ENCODE measurements around the gene MS4A2. TPM values are rescaled to one million over a fixed set of nuclear protein-coding genes. Genes with fewer than 3 reads are reported as not detected.

Gene MS4A2
- total RNA-seq, 2 experiments from 2014 or later, result not detected

- H3K4me1 ChIP-seq (ENCODE audit: insufficient read depth, low read length, poor library complexity, severe bottlenecking), result no peaks in the 10 kb centered on the region
- H3K4me3 ChIP-seq (ENCODE audit: low read depth, low read length, poor library complexity, severe bottlenecking), result no peak overlapping the region
- no peaks in the 10 kb centered on the region for H3K9me2 ChIP-seq (ENCODE audit: insufficient read depth, low read length)
- H3K79me2 ChIP-seq (ENCODE audit: insufficient read depth, low read depth, low read length), result no peaks in the 10 kb centered on the region
- no peaks in the 10 kb centered on the region for H4K20me1 ChIP-seq (ENCODE audit: insufficient read depth, low read length)
- H3K27ac ChIP-seq (ENCODE audit: low read depth, low read length, poor library complexity, severe bottlenecking), result no peak overlapping the region
- H3K4me2 ChIP-seq (ENCODE audit: low read length), result no peak overlapping the region
- BruUV-seq (replicated peaks), result no TSS peak
- intact Hi-C loops (cut with micrococcal nuclease; ENCODE audit: unreplicated experiment), result no loop called here
- CTCF ChIA-PET (ENCODE audit: unreplicated experiment), result no interaction called here
- no peaks in the 10 kb centered on the region for H3K36me3 ChIP-seq (ENCODE audit: insufficient read depth, low read length)
- no peak for TF ChIP-seq EZH2phosphoT487 (IDR thresholded peaks at IDR 0.05; ENCODE audit: borderline replicate concordance, low read depth, low read length)
- no peak for TF ChIP-seq CTCF (conservative IDR thresholded peaks at IDR 0.05; ENCODE audit: low read length)
- H2AFZ ChIP-seq (ENCODE audit: low read length), result no peak overlapping the region
- POLR2A ChIA-PET, result no interaction called here
- H3K9me3 ChIP-seq (ENCODE audit: low read length), result no peaks in the 10 kb centered on the region
- no peak for DNase-seq (ENCODE audit: low spot score)
Measured at GRCh38 chr11:60080535-60080934, 7.9 kb upstream of the MS4A2 start.

- intact Hi-C loops (cut with micrococcal nuclease; ENCODE audit: unreplicated experiment), result no loop called here
- Histone ChIP-seq H3K79me2 (ENCODE audit: insufficient read depth, low read depth, low read length) (no peaks in the 10 kb centered on the region), H3K9me3 (ENCODE audit: low read length) (no peaks in the 10 kb centered on the region), H3K36me3 (ENCODE audit: insufficient read depth, low read length) (no peaks in the 10 kb centered on the region), H3K27ac (ENCODE audit: low read depth, low read length, poor library complexity, severe bottlenecking) (no peak overlapping the region), H2AFZ (ENCODE audit: low read length) (no peak overlapping the region), H4K20me1 (ENCODE audit: insufficient read depth, low read length) (no peaks in the 10 kb centered on the region), H3K9me2 (ENCODE audit: insufficient read depth, low read length) (no peaks in the 10 kb centered on the region), H3K4me2 (ENCODE audit: low read length) (no peak overlapping the region), H3K4me3 (ENCODE audit: low read depth, low read length, poor library complexity, severe bottlenecking) (no peak overlapping the region), H3K4me1 (ENCODE audit: insufficient read depth, low read length, poor library complexity, severe bottlenecking) (no peaks in the 10 kb centered on the region)
- ChIA-PET POLR2A (no interaction called here), CTCF (ENCODE audit: unreplicated experiment) (no interaction called here)
- no peak for DNase-seq (ENCODE audit: low spot score)
- BruUV-seq (replicated peaks), result no TSS peak
- no peak for TF ChIP-seq EZH2phosphoT487 (IDR thresholded peaks at IDR 0.05; ENCODE audit: borderline replicate concordance, low read depth, low read length)
- TF ChIP-seq CTCF (conservative IDR thresholded peaks at IDR 0.05; ENCODE audit: low read length), result no peak
Measured at GRCh38 chr11:60084631-60085273, 3.7 kb upstream of the MS4A2 start.

GRCh38 chr11:60085909-60086308, 2.6 kb upstream of the MS4A2 start:
- Histone ChIP-seq H3K4me1 (ENCODE audit: insufficient read depth, low read length, poor library complexity, severe bottlenecking) (no peaks in the 10 kb centered on the region), H2AFZ (ENCODE audit: low read length) (no peak overlapping the region), H3K4me2 (ENCODE audit: low read length) (no peak overlapping the region), H3K4me3 (ENCODE audit: low read depth, low read length, poor library complexity, severe bottlenecking) (no peak overlapping the region), H3K27ac (ENCODE audit: low read depth, low read length, poor library complexity, severe bottlenecking) (no peak overlapping the region), H3K79me2 (ENCODE audit: insufficient read depth, low read depth, low read length) (no peaks in the 10 kb centered on the region), H4K20me1 (ENCODE audit: insufficient read depth, low read length) (no peaks in the 10 kb centered on the region), H3K9me3 (ENCODE audit: low read length) (no peaks in the 10 kb centered on the region), H3K9me2 (ENCODE audit: insufficient read depth, low read length) (no peaks in the 10 kb centered on the region), H3K36me3 (ENCODE audit: insufficient read depth, low read length) (no peaks in the 10 kb centered on the region)
- no peak for TF ChIP-seq CTCF (conservative IDR thresholded peaks at IDR 0.05; ENCODE audit: low read length)
- TF ChIP-seq EZH2phosphoT487 (IDR thresholded peaks at IDR 0.05; ENCODE audit: borderline replicate concordance, low read depth, low read length), result no peak
- no peak for DNase-seq (ENCODE audit: low spot score)
- POLR2A ChIA-PET, result no interaction called here
- intact Hi-C loops (cut with micrococcal nuclease; ENCODE audit: unreplicated experiment), result no loop called here
- CTCF ChIA-PET (ENCODE audit: unreplicated experiment), result no interaction called here
- BruUV-seq (replicated peaks), result no TSS peak

All from OCI-LY7 (cell line).